HEK293T (cell line): Measurements from ENCODE around the gene CCL1.

Experiments
- CTCF ChIA-PET: fragments of 350-600 bp; formaldehyde crosslinking; extraction: SDS; loops from one replicate; lab custom pipeline; 2021; ENCODE audit warnings: antibody characterized with exemption, inconsistent platforms; lab: Yijun Ruan, JAX
- POLR2A ChIA-PET: fragments of 350-600 bp; formaldehyde crosslinking; extraction: SDS; loops from one replicate; lab custom pipeline; 2020; ENCODE audit warnings: antibody characterized with exemption, inconsistent platforms; lab: Yijun Ruan, JAX
- DNase-seq: peaks from one replicate; pipeline ENCODE4 v3.0.0; 2012; ENCODE audit warnings: mixed read lengths; ENCODE audit errors: extremely low spot score
- ARNT ChIP-seq: fragments of 450-650 bp; IDR thresholded peaks from 2 replicates; pipeline ENCODE4 v1.6.1; 2017; ENCODE audit warnings: mild to moderate bottlenecking
- BHLHE40 ChIP-seq: fragments of 450-650 bp; IDR thresholded peaks from 2 replicates; pipeline ENCODE4 v1.6.1; 2016; ENCODE audit warnings: mild to moderate bottlenecking, moderate library complexity, borderline replicate concordance
- CTBP1 ChIP-seq: fragments of 450-650 bp; IDR thresholded peaks from 2 replicates; pipeline ENCODE4 v1.6.1; 2016; ENCODE audit warnings: borderline replicate concordance
- ELF4 ChIP-seq: fragments of 450-650 bp; IDR thresholded peaks from 2 replicates; pipeline ENCODE4 v1.6.1; 2017; ENCODE audit warnings: antibody characterized with exemption
- FOXA1 ChIP-seq: fragments of 450-650 bp; IDR thresholded peaks from 2 replicates; pipeline ENCODE4 v1.6.1; 2016; ENCODE audit warnings: mild to moderate bottlenecking
- FOXK2 ChIP-seq: fragments of 450-650 bp; IDR thresholded peaks from 2 replicates; pipeline ENCODE4 v1.6.1; 2016; ENCODE audit warnings: mild to moderate bottlenecking
- FOXM1 ChIP-seq: fragments of 450-650 bp; IDR thresholded peaks from 2 replicates; pipeline ENCODE4 v1.6.1; 2017; ENCODE audit warnings: mild to moderate bottlenecking, borderline replicate concordance
- HDGF ChIP-seq: fragments of 450-650 bp; IDR thresholded peaks from 2 replicates; pipeline ENCODE4 v1.6.1; 2017; ENCODE audit warnings: antibody characterized with exemption, borderline replicate concordance
- L3MBTL2 ChIP-seq: fragments of 450-650 bp; conservative IDR thresholded peaks from 2 replicates; pipeline ENCODE4 v1.6.1; 2016; ENCODE audit warnings: mild to moderate bottlenecking
- LEF1 ChIP-seq: fragments of 450-650 bp; IDR thresholded peaks from 2 replicates; pipeline ENCODE4 v1.6.1; 2017; ENCODE audit warnings: mild to moderate bottlenecking, borderline replicate concordance
- NFRKB ChIP-seq: fragments of 450-650 bp; IDR thresholded peaks from 2 replicates; pipeline ENCODE4 v1.6.1; 2016; ENCODE audit warnings: mild to moderate bottlenecking, moderate library complexity
- SP1 ChIP-seq: fragments of 450-650 bp; IDR thresholded peaks from 2 replicates; pipeline ENCODE4 v1.6.1; 2017
- SUZ12 ChIP-seq: fragments of 450-650 bp; IDR thresholded peaks from 2 replicates; pipeline ENCODE4 v1.6.1; 2016; ENCODE audit warnings: mild to moderate bottlenecking
- TARDBP ChIP-seq: fragments of 450-650 bp; IDR thresholded peaks from 2 replicates; pipeline ENCODE4 v1.6.1; 2016
- ZNF384 ChIP-seq: fragments of 450-650 bp; IDR thresholded peaks from 2 replicates; pipeline ENCODE4 v1.6.1; 2016
- TF ChIP-seq, protein P1 (sequence below): fragments of 450-650 bp; IDR thresholded peaks from 2 replicates; pipeline ENCODE4 v1.6.1; 2016

The CCL1 gene

GRCh38 chr17:34371405-34372100 is 8.5 kb upstream of the CCL1 start:
- TF ChIP-seq SP1 (no peak), L3MBTL2 (no peak), ARNT (no peak), TARDBP (no peak)
- no peak for DNase-seq
- ChIA-PET POLR2A (no interaction called here), CTCF (interaction anchor here (2.6 kb wide), 1 partner anchor 10 kb away, joined by 9 read pairs; no protein-coding TSS in a partner anchor)

DNA sequence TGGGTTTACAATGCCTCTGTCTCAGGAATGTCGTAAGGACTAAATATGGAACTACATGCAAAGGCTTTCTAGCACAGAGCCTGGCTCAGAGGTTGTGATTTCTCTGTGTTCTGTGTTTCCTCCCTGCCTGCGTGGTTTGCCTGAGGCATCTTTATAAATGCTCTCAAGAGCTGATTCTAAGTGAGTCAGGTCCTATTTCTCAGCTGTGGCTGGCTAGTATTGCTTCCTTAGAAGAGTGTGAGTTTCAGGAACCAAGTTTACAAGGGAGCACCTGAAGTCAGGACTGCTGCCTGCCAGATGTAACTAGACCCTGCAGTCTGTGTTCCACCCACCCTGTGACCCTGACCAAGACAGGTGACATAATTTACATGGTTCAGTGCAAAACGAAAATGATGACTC is 8.0 kb upstream of the CCL1 start:
- DNase-seq: no peak
- ChIA-PET POLR2A (no interaction called here), CTCF (interaction anchor here (2.6 kb wide), 1 partner anchor 9 kb away, joined by 9 read pairs; no protein-coding TSS in a partner anchor)
- TF ChIP-seq HDGF (no peak), NFRKB (no peak), CTBP1 (no peak), FOXK2 (no peak), FOXM1 (no peak), SP1 (no peak), ZNF384 (no peak), ARNT (no peak), L3MBTL2 (no peak), LEF1 (no peak)
- TF ChIP-seq, protein P1, sequence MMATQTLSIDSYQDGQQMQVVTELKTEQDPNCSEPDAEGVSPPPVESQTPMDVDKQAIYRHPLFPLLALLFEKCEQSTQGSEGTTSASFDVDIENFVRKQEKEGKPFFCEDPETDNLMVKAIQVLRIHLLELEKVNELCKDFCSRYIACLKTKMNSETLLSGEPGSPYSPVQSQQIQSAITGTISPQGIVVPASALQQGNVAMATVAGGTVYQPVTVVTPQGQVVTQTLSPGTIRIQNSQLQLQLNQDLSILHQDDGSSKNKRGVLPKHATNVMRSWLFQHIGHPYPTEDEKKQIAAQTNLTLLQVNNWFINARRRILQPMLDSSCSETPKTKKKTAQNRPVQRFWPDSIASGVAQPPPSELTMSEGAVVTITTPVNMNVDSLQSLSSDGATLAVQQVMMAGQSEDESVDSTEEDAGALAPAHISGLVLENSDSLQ: no peak

DNA sequence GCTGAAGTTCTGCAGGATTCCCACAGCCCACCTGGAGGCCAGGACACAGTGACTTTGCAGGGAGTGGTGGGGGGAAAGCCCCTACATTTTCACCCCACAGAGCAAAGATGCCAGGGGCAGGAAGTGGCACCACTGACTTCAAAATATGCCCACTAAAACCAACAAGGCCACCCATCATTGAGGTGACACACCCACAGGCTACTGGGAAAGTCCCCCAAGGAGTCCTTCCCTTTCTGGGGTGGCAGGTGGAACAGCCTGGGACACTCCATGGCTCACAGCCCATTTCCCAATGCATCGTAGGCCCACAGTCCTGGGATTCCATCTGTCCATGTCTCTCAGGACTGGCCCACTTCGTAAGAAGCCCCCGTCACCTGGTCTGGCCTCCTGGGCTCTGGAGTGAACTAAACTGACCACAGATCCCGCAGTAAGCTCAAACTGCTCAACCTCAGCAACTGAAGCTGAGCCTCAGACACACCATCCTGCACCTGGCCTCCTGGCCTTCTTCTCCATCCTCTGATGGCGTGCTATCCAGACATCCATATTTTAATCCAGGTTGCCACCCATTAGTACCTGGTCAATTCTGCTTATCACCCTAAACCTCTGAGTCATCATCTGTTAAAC is 7.5 kb upstream of the CCL1 start:
- DNase-seq: no peak
- ChIA-PET CTCF (interaction anchor here (2.6 kb wide), 1 partner anchor 9 kb away, joined by 9 read pairs; no protein-coding TSS in a partner anchor), POLR2A (no interaction called here)
- TF ChIP-seq ARNT: no peak
- no peak for TF ChIP-seq SUZ12
- no peak for TF ChIP-seq CTBP1
- no peak for TF ChIP-seq NFRKB
- TF ChIP-seq FOXA1: no peak
- TF ChIP-seq FOXM1: no peak
- no peak for TF ChIP-seq ZNF384
- TF ChIP-seq ELF4: no peak
- TF ChIP-seq, protein P1: no peak
- no peak for TF ChIP-seq LEF1

GRCh38 chr17:34369571-34369970 is 6.5 kb upstream of the CCL1 start:
- TF ChIP-seq SUZ12: no peak
- TF ChIP-seq, protein P1: no peak
- no peak for TF ChIP-seq ELF4
- TF ChIP-seq NFRKB: no peak
- no peak for TF ChIP-seq ZNF384
- no peak for TF ChIP-seq FOXM1
- no peak for TF ChIP-seq FOXK2
- no peak for TF ChIP-seq SP1
- no peak for TF ChIP-seq L3MBTL2
- TF ChIP-seq BHLHE40: no peak
- TF ChIP-seq TARDBP: no peak
- TF ChIP-seq ARNT: no peak
- TF ChIP-seq CTBP1: no peak
- no peak for TF ChIP-seq LEF1
- TF ChIP-seq FOXA1: no peak
- TF ChIP-seq HDGF: no peak
- DNase-seq: no peak
- CTCF ChIA-PET: no interaction called here
- POLR2A ChIA-PET: no interaction called here

DNA sequence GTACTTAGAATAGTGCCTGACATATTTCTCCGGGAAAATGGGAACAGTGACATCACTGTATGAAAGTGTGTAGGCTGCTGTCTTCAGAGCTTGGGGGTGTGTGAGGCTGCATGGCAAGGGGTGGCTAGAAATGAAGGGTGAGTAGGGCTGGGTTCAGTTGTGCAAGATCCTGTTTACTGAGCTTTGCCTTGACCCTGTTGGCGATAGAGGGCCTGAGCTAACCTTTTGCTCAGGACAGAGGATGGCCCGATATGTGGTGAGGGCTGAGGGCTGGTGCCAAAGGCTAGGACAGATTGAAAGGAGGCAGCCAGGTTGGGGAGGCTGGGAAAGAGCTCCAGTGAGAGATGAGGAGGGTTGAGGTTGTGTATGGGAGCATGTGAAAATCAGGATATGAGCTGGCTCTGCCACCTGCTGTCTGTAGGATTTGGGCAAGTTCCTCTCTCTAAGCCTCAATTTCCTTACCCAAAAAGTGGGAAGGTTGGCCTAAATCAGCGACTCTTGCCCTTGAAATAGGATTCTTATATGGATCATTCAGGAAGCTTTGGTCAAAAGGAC is 6.0 kb upstream of the CCL1 start:
- DNase-seq: no peak
- POLR2A ChIA-PET: no interaction called here
- TF ChIP-seq ELF4 (no peak), TARDBP (no peak), FOXK2 (no peak), CTBP1 (no peak), NFRKB (no peak), SUZ12 (no peak)
- CTCF ChIA-PET: interaction anchor here (1.2 kb wide), 1 partner anchor 168 kb away, joined by 3 read pairs; no protein-coding TSS in a partner anchor

DNA sequence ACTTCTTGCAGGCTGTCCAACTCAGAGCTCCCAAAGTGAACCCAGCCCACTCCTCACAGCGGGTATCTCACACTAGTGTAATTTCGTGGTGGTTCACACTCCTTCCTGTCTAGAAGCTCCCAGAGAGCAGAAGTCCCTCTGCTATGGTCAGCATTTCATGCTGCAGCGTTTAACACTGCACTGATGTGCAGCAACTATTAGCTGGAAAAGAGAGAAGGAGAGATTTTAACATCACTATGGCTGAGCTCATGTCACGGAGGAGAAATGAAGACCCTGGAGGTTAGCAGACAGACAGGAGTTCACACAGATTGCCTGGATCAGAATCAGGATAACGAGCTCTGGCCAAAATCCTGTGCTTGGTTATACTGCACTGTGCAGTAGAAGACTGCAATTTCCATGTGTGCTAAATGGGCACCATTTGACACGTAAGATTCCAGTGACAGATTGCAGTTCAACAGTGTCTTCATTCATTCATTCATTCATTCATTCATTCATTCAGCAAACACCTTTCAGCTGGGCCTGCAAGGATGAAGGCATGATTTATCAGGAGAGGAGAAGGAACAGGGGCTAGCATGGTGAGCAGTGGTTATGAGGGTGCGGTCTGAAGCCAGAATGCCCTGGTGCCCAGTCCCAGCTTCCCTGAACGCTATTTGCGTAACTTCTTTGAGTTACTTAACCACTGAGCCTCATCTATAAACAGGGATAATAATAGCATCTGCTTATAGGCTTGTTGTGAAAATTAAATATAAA is 5.3 kb upstream of the CCL1 start:
- ChIA-PET CTCF (interaction anchor here (1.2 kb wide), 1 partner anchor 168 kb away, joined by 3 read pairs; no protein-coding TSS in a partner anchor), POLR2A (no interaction called here)
- TF ChIP-seq SUZ12 (no peak), HDGF (no peak), TARDBP (no peak), NFRKB (no peak), FOXA1 (no peak), CTBP1 (no peak), SP1 (no peak), FOXM1 (no peak), BHLHE40 (no peak), LEF1 (no peak), ELF4 (no peak), ARNT (no peak), FOXK2 (no peak), ZNF384 (no peak), L3MBTL2 (no peak)
- TF ChIP-seq, protein P1: no peak
- DNase-seq: no peak
